Omental fat pad (tissue), 4 donors: ENCODE measurements around the gene ITGA8. TPM values are rescaled to one million over a fixed set of nuclear protein-coding genes. Genes with fewer than 3 reads are reported as not detected.

Experiments
- ATAC-seq: fragments of 150-250 bp; one replicate; pipeline ENCODE4 v1.9.1; 2016; ENCODE audit warnings: mild to moderate bottlenecking, moderate library complexity; ENCODE audit not compliant: low FRiP score
- DNase-seq: peaks from one replicate; pipeline ENCODE4 v3.0.0-alpha.2; 2019; ENCODE audit warnings: low spot score
- total RNA-seq, 4 donors: library from RNA; depleted of rRNA; stranded (reverse); fragments of >200 nt; gene quantifications; one replicate each; pipeline ENCODE4 v1.1.0, GENCODE V29; 2016
- TF ChIP-seq, protein P1 (sequence below), 3 donors: fragments of 450-650 bp; IDR thresholded peaks; one replicate each; pipeline ENCODE4 v1.5.1; 2016 to 2017; ENCODE audit warnings: antibody characterized with exemption in 3 of 3, mild to moderate bottlenecking in 3 of 3, moderate library complexity in 2 of 3

Gene ITGA8
- total RNA-seq, 4 donors from 2014 or later = 1.1 to 13.9 (median 2.2) TPM

DNA sequence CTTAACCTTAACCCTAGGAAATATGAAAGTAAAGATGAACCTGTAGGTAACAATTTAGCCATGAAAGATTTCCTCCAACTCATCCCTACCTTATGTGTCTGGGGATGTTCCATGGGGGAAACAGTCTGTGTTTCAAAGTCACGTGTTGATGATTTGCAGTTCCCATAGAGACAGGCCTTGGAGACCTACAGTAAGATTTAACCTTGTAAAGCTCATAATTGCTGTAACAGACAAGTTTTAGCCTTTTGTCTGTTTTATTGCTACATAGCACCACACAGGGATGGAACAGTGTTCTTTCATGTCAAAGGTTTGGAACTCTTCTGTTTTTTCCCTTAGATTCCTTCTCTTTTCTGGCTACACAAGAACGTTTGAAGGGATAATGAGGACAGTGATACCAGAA lies 35.2 kb upstream of the ITGA8 start:
- TF ChIP-seq, protein P1, sequence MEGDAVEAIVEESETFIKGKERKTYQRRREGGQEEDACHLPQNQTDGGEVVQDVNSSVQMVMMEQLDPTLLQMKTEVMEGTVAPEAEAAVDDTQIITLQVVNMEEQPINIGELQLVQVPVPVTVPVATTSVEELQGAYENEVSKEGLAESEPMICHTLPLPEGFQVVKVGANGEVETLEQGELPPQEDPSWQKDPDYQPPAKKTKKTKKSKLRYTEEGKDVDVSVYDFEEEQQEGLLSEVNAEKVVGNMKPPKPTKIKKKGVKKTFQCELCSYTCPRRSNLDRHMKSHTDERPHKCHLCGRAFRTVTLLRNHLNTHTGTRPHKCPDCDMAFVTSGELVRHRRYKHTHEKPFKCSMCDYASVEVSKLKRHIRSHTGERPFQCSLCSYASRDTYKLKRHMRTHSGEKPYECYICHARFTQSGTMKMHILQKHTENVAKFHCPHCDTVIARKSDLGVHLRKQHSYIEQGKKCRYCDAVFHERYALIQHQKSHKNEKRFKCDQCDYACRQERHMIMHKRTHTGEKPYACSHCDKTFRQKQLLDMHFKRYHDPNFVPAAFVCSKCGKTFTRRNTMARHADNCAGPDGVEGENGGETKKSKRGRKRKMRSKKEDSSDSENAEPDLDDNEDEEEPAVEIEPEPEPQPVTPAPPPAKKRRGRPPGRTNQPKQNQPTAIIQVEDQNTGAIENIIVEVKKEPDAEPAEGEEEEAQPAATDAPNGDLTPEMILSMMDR (IDR thresholded peaks at IDR 0.05) = no peak
- ATAC-seq = no peak

DNA sequence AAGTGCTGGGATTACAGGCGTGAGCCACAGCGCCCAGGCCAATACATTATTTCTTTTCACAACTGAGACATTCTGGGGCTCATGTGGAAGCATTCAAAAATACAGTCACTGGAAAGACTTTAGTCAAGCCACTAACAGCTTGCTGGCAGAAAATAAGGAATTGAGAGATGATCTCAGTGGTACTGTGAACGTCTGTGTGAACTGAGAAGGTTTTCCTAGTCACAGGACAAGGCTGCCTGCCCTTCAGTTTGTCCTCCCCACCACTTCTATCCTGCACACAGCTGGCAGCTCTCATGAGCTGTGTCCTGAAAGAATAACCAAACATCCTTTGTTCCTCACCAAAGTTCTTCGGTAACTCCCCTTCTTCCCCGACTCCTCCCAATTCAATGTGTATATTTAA lies 31.3 kb upstream of the ITGA8 start:
- TF ChIP-seq, protein P1 (IDR thresholded peaks at IDR 0.05) = no peak
- DNase-seq = no peak
- ATAC-seq = no peak

More for the DNA sequence above, 35.2 kb upstream of the ITGA8 start:
- no peak for DNase-seq

DNA sequence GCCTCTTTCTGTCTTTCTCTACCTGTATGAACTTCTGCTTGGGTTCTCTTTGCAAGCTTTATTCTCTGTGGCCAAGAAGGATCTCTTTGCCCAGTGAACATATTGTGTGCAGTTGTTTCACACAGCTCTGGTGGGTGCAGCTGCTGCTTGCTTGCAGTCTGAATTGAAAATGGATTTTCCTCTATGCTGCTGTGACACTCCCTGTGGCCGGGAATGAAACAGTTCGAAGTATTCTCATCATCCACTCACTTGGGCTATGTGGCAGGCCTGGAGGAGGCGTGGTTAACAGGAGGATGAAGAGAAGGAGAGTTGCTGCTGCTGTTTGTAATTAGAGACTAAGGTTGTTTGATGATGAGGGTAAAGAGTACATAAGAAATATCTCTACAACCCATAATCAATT lies 28.4 kb upstream of the ITGA8 start:
- TF ChIP-seq, protein P1 (IDR thresholded peaks at IDR 0.05) = no peak
- DNase-seq (no peak), ATAC-seq (no peak)

DNA sequence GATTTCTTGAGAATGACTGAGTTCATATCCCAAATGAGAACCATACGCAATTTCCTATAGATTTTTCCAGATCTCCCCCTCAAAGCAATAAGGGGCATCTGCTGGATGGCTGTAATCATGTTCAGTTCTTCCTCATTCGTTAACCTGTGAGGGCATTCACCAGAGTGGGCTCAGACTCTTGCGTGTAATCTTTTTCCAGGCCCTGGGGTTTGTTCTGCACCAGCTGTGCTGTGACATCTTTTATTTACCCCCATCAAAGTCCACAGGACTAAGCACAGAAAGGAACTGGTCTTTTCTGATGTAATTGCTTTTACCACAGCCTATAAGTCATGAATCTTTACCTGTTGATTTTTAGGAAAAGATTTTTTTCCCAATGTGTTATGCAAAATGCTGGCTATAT lies 27.9 kb upstream of the ITGA8 start:
- DNase-seq = no peak
- no peak for ATAC-seq
- TF ChIP-seq, protein P1 (IDR thresholded peaks at IDR 0.05) = no peak

DNA sequence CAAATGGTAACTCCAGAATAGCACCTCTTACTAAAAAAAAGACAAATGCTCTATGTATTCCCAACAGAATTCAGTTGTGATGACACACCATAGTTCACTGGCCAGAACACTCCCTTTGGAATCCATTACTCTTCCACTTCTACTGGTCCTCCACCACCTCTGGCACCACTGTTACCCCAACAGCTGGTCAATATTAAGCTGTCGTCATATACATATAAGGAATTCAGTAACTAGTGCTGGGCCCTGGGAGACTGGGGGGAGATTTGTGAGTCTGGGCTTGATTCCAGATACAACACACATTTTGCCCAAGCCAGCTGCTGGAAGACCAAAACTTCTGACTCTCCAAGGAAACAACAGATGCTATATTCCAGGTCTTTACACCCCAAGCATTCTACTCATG lies 26.0 kb upstream of the ITGA8 start:
- TF ChIP-seq, protein P1 (IDR thresholded peaks at IDR 0.05) = no peak
- DNase-seq (no peak), ATAC-seq (no peak)

DNA sequence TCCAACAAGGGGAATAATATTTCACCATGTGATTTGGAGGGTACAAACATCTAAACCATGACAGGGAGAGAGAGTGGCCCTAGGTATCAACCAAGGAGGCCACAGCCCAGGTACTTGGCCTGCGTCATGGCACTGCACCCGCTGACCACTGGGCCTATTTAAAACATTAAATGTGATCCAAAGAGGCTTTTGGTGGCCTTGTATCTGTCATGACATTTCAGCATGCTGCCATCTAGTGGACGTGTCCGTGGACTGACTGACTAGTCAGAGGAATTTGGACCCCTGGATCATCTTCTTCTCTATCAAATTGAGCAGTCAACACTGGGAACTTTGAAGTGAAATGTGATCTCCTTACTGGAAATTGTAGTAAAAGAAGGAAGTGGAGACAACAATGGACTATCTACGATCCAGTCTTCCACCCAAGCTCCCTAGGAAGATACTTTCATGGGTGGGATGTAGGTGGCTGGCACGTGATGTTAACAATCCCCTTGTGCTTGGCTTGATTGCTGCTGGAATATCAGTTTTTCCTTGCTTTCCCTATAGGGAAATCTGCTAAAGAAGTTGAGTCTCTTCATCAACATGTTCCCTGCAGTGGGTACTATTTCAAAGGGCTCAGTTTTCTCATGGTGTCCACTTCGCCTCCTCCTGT lies 24.6 kb upstream of the ITGA8 start:
- no peak for DNase-seq
- ATAC-seq = no peak
- TF ChIP-seq, protein P1 (IDR thresholded peaks at IDR 0.05) = no peak

DNA sequence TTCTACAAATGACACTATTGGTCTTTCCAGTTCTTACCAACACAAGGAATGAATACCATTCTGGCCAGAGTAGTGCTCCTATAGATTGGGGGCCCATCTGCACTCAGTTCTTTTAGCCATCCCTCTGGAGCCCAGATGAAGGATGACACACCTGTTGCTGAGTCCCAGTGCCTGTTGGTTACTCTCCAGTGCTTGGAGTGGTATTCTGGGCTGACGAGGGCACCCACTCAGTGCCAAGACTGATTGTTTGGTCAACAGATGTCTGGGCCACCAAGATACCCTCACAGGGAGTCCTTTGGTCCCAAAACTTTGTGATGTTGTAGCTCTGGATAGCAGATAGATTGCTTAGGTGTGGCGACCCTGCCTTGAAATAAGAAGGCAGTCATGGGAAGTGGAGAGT lies 23.7 kb upstream of the ITGA8 start:
- no peak for ATAC-seq
- TF ChIP-seq, protein P1 (IDR thresholded peaks at IDR 0.05) = no peak
- DNase-seq = no peak
